K562 (cell line): ENCODE data around the gene FXYD4. TPM values are rescaled to one million over a fixed set of nuclear protein-coding genes. Genes with fewer than 3 reads are reported as not detected.

Experiments
- AFF1 ChIP-seq, 2 experiments: fragments of 450-650 bp; IDR thresholded peaks; 2 replicates each; pipeline ENCODE4 v1.6.1; 2018; ENCODE audit warnings: mild to moderate bottlenecking in 2 of 2, low read depth in 1 of 2; ENCODE audit not compliant: partially characterized antibody in 2 of 2
- AFF4 ChIP-seq: sonication (generic); formaldehyde crosslinking; IDR thresholded peaks from 2 replicates; pipeline ENCODE4 v1.8.0; 2023; ENCODE audit warnings: mild to moderate bottlenecking, missing genetic modification reagents
- CBX1 ChIP-seq: sonication (generic); IDR thresholded peaks from 2 replicates; pipeline ENCODE4 v1.6.1; 2016; ENCODE audit warnings: antibody characterized with exemption, low read depth, mild to moderate bottlenecking
- CHAMP1 ChIP-seq: fragments of 450-650 bp; IDR thresholded peaks from 2 replicates; pipeline ENCODE4 v1.6.1; 2016; ENCODE audit warnings: mild to moderate bottlenecking
- DDX20 ChIP-seq: fragments of 450-650 bp; IDR thresholded peaks from 2 replicates; pipeline ENCODE4 v1.6.1; 2016; ENCODE audit warnings: missing genetic modification characterization, low read depth, mild to moderate bottlenecking, missing compliant biosample characterization, moderate library complexity
- FOSL1 ChIP-seq: fragments of 200-800 bp; sonication (Bioruptor generic); conservative IDR thresholded peaks from 2 replicates; pipeline ENCODE4 v1.6.1; 2016; ENCODE audit warnings: missing genetic modification characterization, missing compliant biosample characterization
- MAX ChIP-seq: sonication (generic); formaldehyde crosslinking; IDR thresholded peaks from 2 replicates; pipeline ENCODE4 v1.9.0; 2022; ENCODE audit warnings: mild to moderate bottlenecking, missing genetic modification reagents
- MYC ChIP-seq, 2 experiments: fragments of 250-450 bp in 1 of 2; sonication (Bioruptor Pico) in 1 of 2; IDR thresholded peaks; 2 replicates each; pipeline versions ENCODE4 v1.5.1 to v1.6.1; 2012 to 2021; ENCODE audit warnings: low read depth in 2 of 2, borderline replicate concordance in 1 of 2, improper control_type of control experiment in 1 of 2, low read length in 1 of 2, mild to moderate bottlenecking in 1 of 2, moderate library complexity in 1 of 2
- POLR2AphosphoS2 ChIP-seq: IDR thresholded peaks from 2 replicates; pipeline ENCODE4 v1.6.1; 2012; ENCODE audit warnings: low read length, improper control_type of control experiment
- STAG1 ChIP-seq: sonication (generic); formaldehyde crosslinking; IDR thresholded peaks from 2 replicates; pipeline ENCODE4 v1.5.0; 2020; ENCODE audit warnings: missing genetic modification reagents, borderline replicate concordance
- ZNF134 ChIP-seq: fragments of 250-450 bp; sonication (Bioruptor Pico); conservative IDR thresholded peaks from 2 replicates; pipeline ENCODE4 v1.4.0; 2020
- polyA plus RNA-seq, 8 experiments: library from polyadenylated mRNA; depleted of rRNA in 4 of 8; stranded (reverse) in 5 of 8; unstranded in 3 of 8; fragments of >200 nt; fragmentation: Nextera tagmentation in 2 of 8; fragmentation: Illumina TruSeq in 1 of 8; extraction: Ambion mirVana in 2 of 8; extraction: Trizol in 1 of 8; gene quantifications; 2 replicates each; pipeline versions ENCODE4 v1.2.1 to v1.2.3, GENCODE V29; 2011 to 2014; ENCODE audit warnings: inconsistent platforms in 1 of 8, missing spikeins in 1 of 8
- total RNA-seq, 7 experiments: library from RNA; depleted of rRNA in 6 of 7; stranded (reverse); fragments of >200 nt in 6 of 7; fragmentation: Illumina TruSeq in 2 of 7; extraction: Trizol in 2 of 7; gene quantifications; 2 replicates each; pipeline versions ENCODE4 v1.2.1 to v1.2.3, GENCODE V29; 2011 to 2021; ENCODE audit warnings: low replicate concordance in 1 of 7

The FXYD4 gene
- total and polyA plus RNA-seq, 9 of the 15 experiments (the other 6 are each of a cell fraction or from before 2014, with no cell fraction given), result not detected

GRCh38 chr10:43383204-43383971 is 12.0 kb downstream of the FXYD4 start (continued):
- no peak for TF ChIP-seq CHAMP1
- no peak for TF ChIP-seq AFF1 (IDR thresholded peaks at IDR 0.05; ENCODE audit: low read depth in 1 of 2, partially characterized antibody in 2 of 2)
- 0 out of 2 replicates have a peak, but pooled peaks have one; percentile 16 for TF ChIP-seq AFF4 (CRISPR knock-in tag)
- no peak for TF ChIP-seq MYC (IDR thresholded peaks at IDR 0.05; ENCODE audit: low read depth, low read length)
- no peak for TF ChIP-seq MYC (CRISPR knock-in tag; IDR thresholded peaks at IDR 0.05; ENCODE audit: borderline replicate concordance, low read depth)
- no peak for TF ChIP-seq ZNF134
- peak; percentile 8; the same call in 1 of the 2 replicates for TF ChIP-seq POLR2AphosphoS2
- TF ChIP-seq STAG1 (CRISPR knock-in tag), result no peak
- TF ChIP-seq CBX1, result no peak
- TF ChIP-seq DDX20, result no peak
- peak; percentile 25; the same call in 1 of the 2 replicates for TF ChIP-seq FOSL1
- TF ChIP-seq MAX (CRISPR knock-in tag), result no peak
